ENCODE results near the gene HAPLN1.

- no peak for TF ChIP-seq CTCF (IDR thresholded peaks at IDR 0.05; ENCODE audit: low read depth, low read length)
- no peak for TF ChIP-seq POLR2A (IDR thresholded peaks at IDR 0.05; ENCODE audit: extremely low read depth, insufficient read length)
- TF ChIP-seq MAX (IDR thresholded peaks at IDR 0.05; ENCODE audit: low read depth, low read length), result no peak
- TF ChIP-seq MYC (IDR thresholded peaks at IDR 0.05; ENCODE audit: low read depth, low read length), result no peak
These were observed 20.9 kb upstream of the HAPLN1 start for GRCh38 chr5:83741571-83741970.
